HG03066 (cell line): Measurements from ENCODE around the gene SPRN.

Experiments
- ATAC-seq: cut with Tn5 transposase; IDR thresholded peaks from one replicate; pipeline ENCODE4 v1.9.1; 2021; ENCODE audit warnings: low read depth; ENCODE audit not compliant: unreplicated experiment

Gene SPRN

GRCh38 chr10:133457100-133457841, 32.8 kb upstream of the SPRN start:
- no peak for ATAC-seq

GRCh38 chr10:133456041-133456951, 31.9 kb upstream of the SPRN start:
- no peak for ATAC-seq

GRCh38 chr10:133455611-133456031, 31.2 kb upstream of the SPRN start:
- ATAC-seq: no peak

- no peak for ATAC-seq
Observed at GRCh38 chr10:133455196-133455595, 30.8 kb upstream of the SPRN start.

- ATAC-seq: no peak
Observed at GRCh38 chr10:133454204-133454893, 29.9 kb upstream of the SPRN start.

GRCh38 chr10:133453516-133454203, 29.2 kb upstream of the SPRN start, which contains the start of gene SCART1:
TSS of gene SCART1 (plus strand) at chr10:133453945. CDS start at chr10:133453998, 53 bp downstream.
- ATAC-seq: no peak

GRCh38 chr10:133452453-133452852, 28.0 kb upstream of the SPRN start:
- ATAC-seq: no peak

GRCh38 chr10:133451346-133451745, 26.9 kb upstream of the SPRN start:
- ATAC-seq: no peak

- no peak for ATAC-seq
Observed at GRCh38 chr10:133448120-133448519, 23.7 kb upstream of the SPRN start.

- ATAC-seq: no peak
Observed at GRCh38 chr10:133446979-133447378, 22.6 kb upstream of the SPRN start.

GRCh38 chr10:133445751-133446708, 21.6 kb upstream of the SPRN start:
- no peak for ATAC-seq

GRCh38 chr10:133445268-133445732, 20.9 kb upstream of the SPRN start:
- no peak for ATAC-seq

GRCh38 chr10:133444342-133445267, 20.2 kb upstream of the SPRN start:
- no peak for ATAC-seq

GRCh38 chr10:133442967-133443924, 18.8 kb upstream of the SPRN start:
- no peak for ATAC-seq

- ATAC-seq: no peak
Observed at GRCh38 chr10:133442191-133442966, 18.0 kb upstream of the SPRN start.

GRCh38 chr10:133441780-133442179, 17.4 kb upstream of the SPRN start:
- no peak for ATAC-seq
